ENCODE results near the gene HDGFL3.

The HDGFL3 gene

DNA sequence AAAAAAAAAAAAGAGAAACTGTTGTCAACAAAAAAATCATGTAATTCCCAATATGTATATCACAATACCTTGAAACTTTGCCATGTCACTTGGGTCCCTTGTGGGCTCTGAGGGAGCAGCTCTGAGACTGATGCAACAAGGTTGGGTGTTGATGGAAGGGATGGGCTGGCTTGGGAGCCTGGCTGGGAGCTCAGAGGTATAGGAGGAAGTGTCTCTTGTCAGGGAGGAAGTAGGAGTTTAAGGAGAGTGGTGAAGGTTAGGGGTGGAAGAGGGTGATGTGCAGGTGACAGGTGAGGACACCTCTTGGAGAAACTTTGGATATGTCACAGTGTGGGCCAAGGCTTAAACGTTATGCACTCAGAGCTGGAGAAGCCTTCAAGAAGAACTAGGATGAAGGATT lies 102.2 kb downstream of the HDGFL3 start:
- H3K9me3 ChIP-seq (ENCODE audit: insufficient read depth, low read length), result no peaks in the 10 kb centered on the region
- peaks cover 21% of the 10 kb centered on the region for H3K4me1 ChIP-seq (ENCODE audit: low read length)
- no peaks in the 10 kb centered on the region for H3K79me2 ChIP-seq (ENCODE audit: low read length)
- no peaks in the 10 kb centered on the region for H4K20me1 ChIP-seq (ENCODE audit: insufficient read depth, low read length)
- H3K36me3 ChIP-seq (replicated peaks; ENCODE audit: low read depth, low read length), result no peaks in the 10 kb centered on the region
- H3K9ac ChIP-seq (ENCODE audit: low read length), result no peak overlapping the region
- H3K27ac ChIP-seq (ENCODE audit: low read length), result no peak overlapping the region
- 0 out of 2 replicates have a peak, but pooled peaks cover 2% of the 10 kb centered on the region for H3K27me3 ChIP-seq (ENCODE audit: low read depth, low read length)
- no peak for TF ChIP-seq CTCF (IDR thresholded peaks at IDR 0.05; ENCODE audit: low read depth, low read length)
- H2AFZ ChIP-seq (ENCODE audit: low read depth, low read length), result no peak overlapping the region
- H3K4me2 ChIP-seq (ENCODE audit: low read length), result no peak overlapping the region
- H3K4me3 ChIP-seq (ENCODE audit: low read length), result no peak overlapping the region

- Histone ChIP-seq H4K20me1 (ENCODE audit: insufficient read depth, low read length) (no peaks in the 10 kb centered on the region), H3K27ac (ENCODE audit: low read length) (no peak overlapping the region), H3K27me3 (ENCODE audit: low read depth, low read length) (0 out of 2 replicates have a peak, but pooled peaks cover 2% of the 10 kb centered on the region), H3K4me1 (ENCODE audit: low read length) (peaks cover 29% of the 10 kb centered on the region), H3K4me2 (ENCODE audit: low read length) (no peak overlapping the region), H3K79me2 (ENCODE audit: low read length) (no peaks in the 10 kb centered on the region), H3K4me3 (ENCODE audit: low read length) (no peak overlapping the region), H3K9me3 (ENCODE audit: insufficient read depth, low read length) (no peaks in the 10 kb centered on the region), H2AFZ (ENCODE audit: low read depth, low read length) (no peak overlapping the region), H3K9ac (ENCODE audit: low read length) (no peak overlapping the region), H3K36me3 (replicated peaks; ENCODE audit: low read depth, low read length) (no peaks in the 10 kb centered on the region)
- TF ChIP-seq EZH2phosphoT487 (IDR thresholded peaks at IDR 0.05; ENCODE audit: low read depth) (no peak), CTCF (IDR thresholded peaks at IDR 0.05; ENCODE audit: low read depth, low read length) (no peak)
Measured at GRCh38 chr15:83104141-83104540, 103.5 kb downstream of the HDGFL3 start.

- Histone ChIP-seq H3K27ac (ENCODE audit: low read length) (no peak overlapping the region), H3K4me1 (ENCODE audit: low read length) (peaks cover 21% of the 10 kb centered on the region), H3K4me3 (ENCODE audit: low read length) (no peak overlapping the region), H3K9ac (ENCODE audit: low read length) (no peak overlapping the region), H2AFZ (ENCODE audit: low read depth, low read length) (no peak overlapping the region), H3K27me3 (ENCODE audit: low read depth, low read length) (0 out of 2 replicates have a peak, but pooled peaks cover 2% of the 10 kb centered on the region), H4K20me1 (ENCODE audit: insufficient read depth, low read length) (no peaks in the 10 kb centered on the region), H3K9me3 (ENCODE audit: insufficient read depth, low read length) (no peaks in the 10 kb centered on the region), H3K36me3 (replicated peaks; ENCODE audit: low read depth, low read length) (no peaks in the 10 kb centered on the region), H3K79me2 (ENCODE audit: low read length) (no peaks in the 10 kb centered on the region), H3K4me2 (ENCODE audit: low read length) (no peak overlapping the region)
- TF ChIP-seq CTCF (IDR thresholded peaks at IDR 0.05; ENCODE audit: low read depth, low read length), result no peak
- no peak for TF ChIP-seq EZH2phosphoT487 (IDR thresholded peaks at IDR 0.05; ENCODE audit: low read depth)
Measured at GRCh38 chr15:83102346-83102745, 105.3 kb downstream of the HDGFL3 start.

DNA sequence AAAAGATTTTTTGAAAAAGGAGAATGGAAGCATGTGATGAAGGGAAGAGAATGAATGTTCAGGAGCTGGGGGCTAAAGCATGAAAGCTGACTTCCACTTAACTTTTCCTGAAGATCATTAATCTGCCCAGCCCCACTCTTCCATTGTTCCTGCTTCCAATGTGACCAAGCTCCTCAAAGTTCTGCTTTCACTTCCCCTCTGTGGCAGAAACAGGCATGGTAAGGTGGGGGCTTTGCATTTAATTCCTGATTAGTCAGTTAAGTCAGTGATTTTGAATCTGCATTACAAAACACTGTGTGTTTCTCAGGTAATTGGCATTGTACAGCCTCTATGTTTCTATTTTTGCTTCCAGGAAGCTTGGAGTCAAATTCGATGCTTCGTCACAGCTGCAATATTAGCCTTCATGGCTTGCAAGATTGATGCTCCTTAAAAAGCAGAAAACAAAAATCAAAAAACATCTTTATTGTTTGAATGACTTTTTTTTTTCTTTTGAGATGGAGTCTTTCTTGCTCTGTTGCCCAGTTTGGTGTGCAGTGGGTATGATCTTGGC lies 107.5 kb downstream of the HDGFL3 start:
- Histone ChIP-seq H3K9me3 (ENCODE audit: insufficient read depth, low read length) (no peaks in the 10 kb centered on the region), H3K4me1 (ENCODE audit: low read length) (peaks cover 19% of the 10 kb centered on the region), H4K20me1 (ENCODE audit: insufficient read depth, low read length) (no peaks in the 10 kb centered on the region), H3K36me3 (replicated peaks; ENCODE audit: low read depth, low read length) (no peaks in the 10 kb centered on the region), H3K4me2 (ENCODE audit: low read length) (peak overlapping the region; percentile 44), H3K27me3 (ENCODE audit: low read depth, low read length) (0 out of 2 replicates have a peak, but pooled peaks cover 2% of the 10 kb centered on the region), H3K4me3 (ENCODE audit: low read length) (no peak overlapping the region), H2AFZ (ENCODE audit: low read depth, low read length) (no peak overlapping the region), H3K9ac (ENCODE audit: low read length) (no peak overlapping the region), H3K79me2 (ENCODE audit: low read length) (no peaks in the 10 kb centered on the region), H3K27ac (ENCODE audit: low read length) (no peak overlapping the region)
- TF ChIP-seq EZH2phosphoT487 (IDR thresholded peaks at IDR 0.05; ENCODE audit: low read depth) (no peak), CTCF (IDR thresholded peaks at IDR 0.05; ENCODE audit: low read depth, low read length) (no peak)

Data from OCI-LY3 (cell line).